K562 (cell line): ENCODE results near the gene STYX. TPM values are rescaled to one million over a fixed set of nuclear protein-coding genes. Genes with fewer than 3 reads are reported as not detected.

Experiments
- ARID1B ChIP-seq: fragments of 450-650 bp; IDR thresholded peaks from 2 replicates; pipeline ENCODE4 v1.6.1; 2016; ENCODE audit warnings: antibody characterized with exemption, mild to moderate bottlenecking, inconsistent platforms
- CBX8 ChIP-seq: fragments of 200-600 bp; sonication (generic); IDR thresholded peaks from 2 replicates; pipeline ENCODE4 v1.6.1; 2012; ENCODE audit warnings: borderline replicate concordance, mixed run types, low read depth, mild to moderate bottlenecking, moderate library complexity, mixed read lengths, low read length, control low read depth, inconsistent platforms; ENCODE audit not compliant: poor library complexity, severe bottlenecking; ENCODE audit errors: extremely low read depth
- CHD2 ChIP-seq: IDR thresholded peaks from 2 replicates; pipeline ENCODE4 v1.6.1; 2011; ENCODE audit warnings: low read depth, low read length
- ESRRB ChIP-seq: fragments of 250-450 bp; sonication (Bioruptor Pico); IDR thresholded peaks from 2 replicates; pipeline ENCODE4 v1.5.0; 2020; ENCODE audit warnings: mild to moderate bottlenecking, moderate library complexity, borderline replicate concordance
- FOXJ2 ChIP-seq: fragments of 200-800 bp; sonication (Bioruptor generic); IDR thresholded peaks from 2 replicates; pipeline ENCODE4 v1.6.1; 2016; ENCODE audit warnings: missing genetic modification characterization, missing compliant biosample characterization
- FUS ChIP-seq: fragments of 200-400 bp; formaldehyde crosslinking; optimal IDR thresholded peaks from 2 replicates; pipeline ENCODE3; 2017; ENCODE audit warnings: low read depth, low read length
- KLF16 ChIP-seq: IDR thresholded peaks from 2 replicates; pipeline ENCODE4 v1.6.1; 2016; ENCODE audit warnings: antibody characterized with exemption
- MEIS2 ChIP-seq: fragments of 450-650 bp; IDR thresholded peaks from 2 replicates; pipeline ENCODE4 v1.6.1; 2014; ENCODE audit warnings: mild to moderate bottlenecking; ENCODE audit not compliant: partially characterized antibody
- RBM25 ChIP-seq: fragments of 200-400 bp; formaldehyde crosslinking; IDR thresholded peaks from 2 replicates; pipeline ENCODE4 v1.6.1; 2018; ENCODE audit warnings: low read length, low read depth, moderate library complexity; ENCODE audit not compliant: severe bottlenecking
- TEAD2 ChIP-seq: fragments of 450-650 bp; IDR thresholded peaks from 2 replicates; pipeline ENCODE4 v1.6.1; 2016; ENCODE audit warnings: missing genetic modification characterization, control low read depth, missing compliant biosample characterization
- ZC3H4 ChIP-seq: sonication (generic); formaldehyde crosslinking; IDR thresholded peaks from 2 replicates; pipeline ENCODE4 v1.9.0; 2021; ENCODE audit warnings: missing genetic modification reagents, borderline replicate concordance
- ZNF140 ChIP-seq: fragments of 250-450 bp; sonication (Bioruptor Pico); IDR thresholded peaks from 2 replicates; pipeline ENCODE4 v1.8.0; 2021; ENCODE audit warnings: moderate library complexity, mild to moderate bottlenecking, inconsistent platforms
- ZNF175 ChIP-seq: fragments of 200-800 bp; sonication (Bioruptor generic); IDR thresholded peaks from 2 replicates; pipeline ENCODE4 v1.6.1; 2016; ENCODE audit warnings: low read depth, mild to moderate bottlenecking, missing genetic modification characterization, missing compliant biosample characterization
- ZNF212 ChIP-seq: fragments of 450-650 bp; formaldehyde crosslinking; IDR thresholded peaks from 2 replicates; pipeline ENCODE4 v1.4.0; 2020; ENCODE audit warnings: mild to moderate bottlenecking
- ZNF507 ChIP-seq: conservative IDR thresholded peaks from 2 replicates; pipeline ENCODE4 v1.6.1; 2017; ENCODE audit warnings: missing genetic modification characterization, missing compliant biosample characterization
- ZNF695 ChIP-seq: fragments of 450-650 bp; formaldehyde crosslinking; IDR thresholded peaks from 2 replicates; pipeline ENCODE4 v1.4.0; 2020; ENCODE audit warnings: mild to moderate bottlenecking, moderate library complexity
- polyA plus RNA-seq, 8 experiments: library from polyadenylated mRNA; depleted of rRNA in 4 of 8; stranded (reverse) in 5 of 8; unstranded in 3 of 8; fragments of >200 nt; fragmentation: Nextera tagmentation in 2 of 8; fragmentation: Illumina TruSeq in 1 of 8; extraction: Ambion mirVana in 2 of 8; extraction: Trizol in 1 of 8; gene quantifications; 2 replicates each; pipeline versions ENCODE4 v1.2.1 to v1.2.3, GENCODE V29; 2011 to 2014; ENCODE audit warnings: inconsistent platforms in 1 of 8, missing spikeins in 1 of 8
- total RNA-seq, 7 experiments: library from RNA; depleted of rRNA in 6 of 7; stranded (reverse); fragments of >200 nt in 6 of 7; fragmentation: Illumina TruSeq in 2 of 7; extraction: Trizol in 2 of 7; gene quantifications; 2 replicates each; pipeline versions ENCODE4 v1.2.1 to v1.2.3, GENCODE V29; 2011 to 2021; ENCODE audit warnings: low replicate concordance in 1 of 7
- TF ChIP-seq, protein P1 (sequence below): sonication (generic); formaldehyde crosslinking; IDR thresholded peaks from 2 replicates; pipeline ENCODE4 v1.8.1; 2022; ENCODE audit warnings: missing genetic modification reagents
- TF ChIP-seq, protein P2 (sequence below): sonication (generic); formaldehyde crosslinking; IDR thresholded peaks from 2 replicates; pipeline ENCODE4 v1.8.0; 2022; ENCODE audit warnings: mild to moderate bottlenecking, missing genetic modification reagents
- TF ChIP-seq, protein P3 (sequence below): fragments of 450-650 bp; formaldehyde crosslinking; IDR thresholded peaks from 2 replicates; pipeline ENCODE4 v1.4.0; 2020; ENCODE audit warnings: mild to moderate bottlenecking, moderate library complexity
- TF ChIP-seq, protein P4 (sequence below): fragments of 450-650 bp; IDR thresholded peaks from 2 replicates; pipeline ENCODE4 v1.6.1; 2016; ENCODE audit warnings: mild to moderate bottlenecking

The STYX gene
- total and polyA plus RNA-seq, 9 of the 15 experiments (the other 6 are each of a cell fraction or from before 2014, with no cell fraction given), result 5.0 to 15.4 (median 10.6) TPM

DNA sequence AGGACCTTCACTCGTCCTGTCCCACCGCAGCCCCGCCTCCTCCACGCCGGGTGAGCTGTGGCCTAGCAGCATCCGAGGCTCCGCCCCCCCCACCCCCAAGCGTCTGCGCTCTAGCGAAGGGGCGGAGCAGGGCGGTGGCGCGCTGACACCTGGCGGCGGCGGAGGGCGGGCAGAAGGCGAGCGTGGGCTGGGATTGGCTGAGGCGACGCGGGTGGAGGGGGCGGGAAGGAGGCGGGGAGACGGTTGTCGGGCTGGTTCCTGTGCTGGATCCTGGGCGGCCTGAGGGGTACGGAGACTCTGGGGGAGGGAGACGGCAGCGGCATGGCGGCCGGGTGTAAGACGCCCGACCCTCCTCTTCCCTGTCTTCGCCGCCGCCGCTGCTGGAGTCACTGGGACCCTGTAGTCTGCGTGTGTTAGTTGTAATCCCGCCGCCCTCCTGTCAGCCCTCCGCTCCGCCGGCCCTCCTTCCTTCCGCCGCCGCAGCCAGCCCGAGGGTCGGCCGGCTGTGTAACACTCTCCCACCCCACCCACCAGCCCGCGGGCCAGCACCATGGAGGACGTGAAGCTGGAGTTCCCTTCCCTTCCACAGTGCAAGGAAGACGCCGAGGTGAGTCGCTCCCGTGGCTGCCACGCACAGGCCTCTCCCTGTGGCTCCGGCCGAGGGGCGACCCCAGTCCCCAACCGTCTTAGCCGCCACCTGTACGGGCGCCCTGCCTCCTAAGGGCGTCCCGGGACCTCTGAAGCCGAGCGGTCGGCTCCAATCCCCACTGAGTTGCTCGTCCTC, at the start of gene STYX (continued):
- TF ChIP-seq ZNF140 (no peak), FOXJ2 (no peak), MEIS2 (peak; percentile 27), ZNF507 (tag) (no peak), CHD2 (0 out of 2 replicates have a peak, but pooled peaks have one; percentile 11), TEAD2 (tag) (no peak), RBM25 (peak; percentile 35), ARID1B (no peak), ZNF175 (no peak), ZNF695 (no peak), ZNF212 (CRISPR knock-in tag) (no peak), CBX8 (no peak), KLF16 (no peak), ZC3H4 (no peak), FUS (no peak), ESRRB (no peak)
- TF ChIP-seq, protein P1, sequence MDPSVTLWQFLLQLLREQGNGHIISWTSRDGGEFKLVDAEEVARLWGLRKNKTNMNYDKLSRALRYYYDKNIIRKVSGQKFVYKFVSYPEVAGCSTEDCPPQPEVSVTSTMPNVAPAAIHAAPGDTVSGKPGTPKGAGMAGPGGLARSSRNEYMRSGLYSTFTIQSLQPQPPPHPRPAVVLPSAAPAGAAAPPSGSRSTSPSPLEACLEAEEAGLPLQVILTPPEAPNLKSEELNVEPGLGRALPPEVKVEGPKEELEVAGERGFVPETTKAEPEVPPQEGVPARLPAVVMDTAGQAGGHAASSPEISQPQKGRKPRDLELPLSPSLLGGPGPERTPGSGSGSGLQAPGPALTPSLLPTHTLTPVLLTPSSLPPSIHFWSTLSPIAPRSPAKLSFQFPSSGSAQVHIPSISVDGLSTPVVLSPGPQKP (CRISPR knock-in tag), result no peak
- TF ChIP-seq, protein P2, sequence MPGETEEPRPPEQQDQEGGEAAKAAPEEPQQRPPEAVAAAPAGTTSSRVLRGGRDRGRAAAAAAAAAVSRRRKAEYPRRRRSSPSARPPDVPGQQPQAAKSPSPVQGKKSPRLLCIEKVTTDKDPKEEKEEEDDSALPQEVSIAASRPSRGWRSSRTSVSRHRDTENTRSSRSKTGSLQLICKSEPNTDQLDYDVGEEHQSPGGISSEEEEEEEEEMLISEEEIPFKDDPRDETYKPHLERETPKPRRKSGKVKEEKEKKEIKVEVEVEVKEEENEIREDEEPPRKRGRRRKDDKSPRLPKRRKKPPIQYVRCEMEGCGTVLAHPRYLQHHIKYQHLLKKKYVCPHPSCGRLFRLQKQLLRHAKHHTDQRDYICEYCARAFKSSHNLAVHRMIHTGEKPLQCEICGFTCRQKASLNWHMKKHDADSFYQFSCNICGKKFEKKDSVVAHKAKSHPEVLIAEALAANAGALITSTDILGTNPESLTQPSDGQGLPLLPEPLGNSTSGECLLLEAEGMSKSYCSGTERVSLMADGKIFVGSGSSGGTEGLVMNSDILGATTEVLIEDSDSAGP, result no peak
- TF ChIP-seq, protein P3, sequence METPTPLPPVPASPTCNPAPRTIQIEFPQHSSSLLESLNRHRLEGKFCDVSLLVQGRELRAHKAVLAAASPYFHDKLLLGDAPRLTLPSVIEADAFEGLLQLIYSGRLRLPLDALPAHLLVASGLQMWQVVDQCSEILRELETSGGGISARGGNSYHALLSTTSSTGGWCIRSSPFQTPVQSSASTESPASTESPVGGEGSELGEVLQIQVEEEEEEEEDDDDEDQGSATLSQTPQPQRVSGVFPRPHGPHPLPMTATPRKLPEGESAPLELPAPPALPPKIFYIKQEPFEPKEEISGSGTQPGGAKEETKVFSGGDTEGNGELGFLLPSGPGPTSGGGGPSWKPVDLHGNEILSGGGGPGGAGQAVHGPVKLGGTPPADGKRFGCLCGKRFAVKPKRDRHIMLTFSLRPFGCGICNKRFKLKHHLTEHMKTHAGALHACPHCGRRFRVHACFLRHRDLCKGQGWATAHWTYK (CRISPR knock-in tag), result no peak
- TF ChIP-seq, protein P4, sequence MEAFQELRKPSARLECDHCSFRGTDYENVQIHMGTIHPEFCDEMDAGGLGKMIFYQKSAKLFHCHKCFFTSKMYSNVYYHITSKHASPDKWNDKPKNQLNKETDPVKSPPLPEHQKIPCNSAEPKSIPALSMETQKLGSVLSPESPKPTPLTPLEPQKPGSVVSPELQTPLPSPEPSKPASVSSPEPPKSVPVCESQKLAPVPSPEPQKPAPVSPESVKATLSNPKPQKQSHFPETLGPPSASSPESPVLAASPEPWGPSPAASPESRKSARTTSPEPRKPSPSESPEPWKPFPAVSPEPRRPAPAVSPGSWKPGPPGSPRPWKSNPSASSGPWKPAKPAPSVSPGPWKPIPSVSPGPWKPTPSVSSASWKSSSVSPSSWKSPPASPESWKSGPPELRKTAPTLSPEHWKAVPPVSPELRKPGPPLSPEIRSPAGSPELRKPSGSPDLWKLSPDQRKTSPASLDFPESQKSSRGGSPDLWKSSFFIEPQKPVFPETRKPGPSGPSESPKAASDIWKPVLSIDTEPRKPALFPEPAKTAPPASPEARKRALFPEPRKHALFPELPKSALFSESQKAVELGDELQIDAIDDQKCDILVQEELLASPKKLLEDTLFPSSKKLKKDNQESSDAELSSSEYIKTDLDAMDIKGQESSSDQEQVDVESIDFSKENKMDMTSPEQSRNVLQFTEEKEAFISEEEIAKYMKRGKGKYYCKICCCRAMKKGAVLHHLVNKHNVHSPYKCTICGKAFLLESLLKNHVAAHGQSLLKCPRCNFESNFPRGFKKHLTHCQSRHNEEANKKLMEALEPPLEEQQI, result no peak
